Brain microvascular endothelial cell (primary cell): ENCODE results near the gene GRM7.

Experiments
- DNase-seq: peaks from one replicate; pipeline ENCODE4 v3.0.0-alpha.2; 2020
- H3K27ac ChIP-seq: fragments of 250-450 bp; sonication (Bioruptor Pico); 2 replicates; pipeline ENCODE4 v1.5.1; 2020; ENCODE audit warnings: mild to moderate bottlenecking, moderate library complexity
- H3K27me3 ChIP-seq: fragments of 250-450 bp; sonication (Bioruptor Pico); replicated peaks from 2 replicates; pipeline ENCODE4 v1.5.1; 2020; ENCODE audit warnings: mild to moderate bottlenecking
- H3K36me3 ChIP-seq: fragments of 250-450 bp; sonication (Bioruptor Pico); replicated peaks from 2 replicates; pipeline ENCODE4 v1.5.1; 2020; ENCODE audit warnings: mild to moderate bottlenecking
- H3K4me3 ChIP-seq: 2 replicates; pipeline ENCODE4 v1.5.1; 2011; ENCODE audit warnings: low read depth, mild to moderate bottlenecking, control low read depth, low read length, moderate library complexity
- in situ Hi-C: cut with HindIII; loops from 2 replicates; pipeline ENCODE4 v1.10.0; 2017; ENCODE audit warnings: low sequenced_read_pairs, low pct_ligation_motif_present
- TF ChIP-seq, protein P1 (sequence below): IDR thresholded peaks from 2 replicates; pipeline ENCODE4 v1.5.1; 2011; ENCODE audit warnings: low read depth, mild to moderate bottlenecking, moderate library complexity, low read length, control low read depth, inconsistent platforms; ENCODE audit errors: missing control alignments

The GRM7 gene

DNA sequence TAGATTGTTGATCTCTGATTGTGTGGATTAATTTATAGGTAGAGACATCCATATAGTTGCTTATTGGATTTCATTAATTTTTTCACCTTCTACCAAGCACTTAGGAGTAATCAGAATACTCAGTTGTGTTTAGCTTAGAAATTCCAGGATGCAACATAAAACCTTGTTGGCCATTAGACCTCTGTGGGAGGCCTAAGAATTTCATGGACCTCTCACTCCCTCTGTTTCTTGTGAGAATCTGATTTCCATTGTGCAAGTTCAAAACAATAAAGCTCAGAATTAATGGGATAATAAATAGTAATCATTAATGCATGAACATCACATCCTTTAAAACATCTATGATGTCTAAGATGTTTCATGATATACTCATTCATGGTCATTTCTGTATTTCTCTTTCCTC, 332.4 kb downstream of the GRM7 start:
- no peaks in the 10 kb centered on the region for H3K36me3 ChIP-seq
- TF ChIP-seq, protein P1, sequence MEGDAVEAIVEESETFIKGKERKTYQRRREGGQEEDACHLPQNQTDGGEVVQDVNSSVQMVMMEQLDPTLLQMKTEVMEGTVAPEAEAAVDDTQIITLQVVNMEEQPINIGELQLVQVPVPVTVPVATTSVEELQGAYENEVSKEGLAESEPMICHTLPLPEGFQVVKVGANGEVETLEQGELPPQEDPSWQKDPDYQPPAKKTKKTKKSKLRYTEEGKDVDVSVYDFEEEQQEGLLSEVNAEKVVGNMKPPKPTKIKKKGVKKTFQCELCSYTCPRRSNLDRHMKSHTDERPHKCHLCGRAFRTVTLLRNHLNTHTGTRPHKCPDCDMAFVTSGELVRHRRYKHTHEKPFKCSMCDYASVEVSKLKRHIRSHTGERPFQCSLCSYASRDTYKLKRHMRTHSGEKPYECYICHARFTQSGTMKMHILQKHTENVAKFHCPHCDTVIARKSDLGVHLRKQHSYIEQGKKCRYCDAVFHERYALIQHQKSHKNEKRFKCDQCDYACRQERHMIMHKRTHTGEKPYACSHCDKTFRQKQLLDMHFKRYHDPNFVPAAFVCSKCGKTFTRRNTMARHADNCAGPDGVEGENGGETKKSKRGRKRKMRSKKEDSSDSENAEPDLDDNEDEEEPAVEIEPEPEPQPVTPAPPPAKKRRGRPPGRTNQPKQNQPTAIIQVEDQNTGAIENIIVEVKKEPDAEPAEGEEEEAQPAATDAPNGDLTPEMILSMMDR = no peak
- no peak for DNase-seq
- H3K27ac ChIP-seq = no peak overlapping the region
- no peaks in the 10 kb centered on the region for H3K27me3 ChIP-seq
- no peak overlapping the region for H3K4me3 ChIP-seq
- in situ Hi-C loops = no loop called here

- H3K36me3 ChIP-seq = no peaks in the 10 kb centered on the region
- in situ Hi-C loops = no loop called here
- no peak overlapping the region for H3K4me3 ChIP-seq
- no peaks in the 10 kb centered on the region for H3K27me3 ChIP-seq
- no peak overlapping the region for H3K27ac ChIP-seq
- TF ChIP-seq, protein P1 = no peak
- DNase-seq = no peak
Measured at GRCh38 chr3:7194071-7194835, 333.3 kb downstream of the GRM7 start.

DNA sequence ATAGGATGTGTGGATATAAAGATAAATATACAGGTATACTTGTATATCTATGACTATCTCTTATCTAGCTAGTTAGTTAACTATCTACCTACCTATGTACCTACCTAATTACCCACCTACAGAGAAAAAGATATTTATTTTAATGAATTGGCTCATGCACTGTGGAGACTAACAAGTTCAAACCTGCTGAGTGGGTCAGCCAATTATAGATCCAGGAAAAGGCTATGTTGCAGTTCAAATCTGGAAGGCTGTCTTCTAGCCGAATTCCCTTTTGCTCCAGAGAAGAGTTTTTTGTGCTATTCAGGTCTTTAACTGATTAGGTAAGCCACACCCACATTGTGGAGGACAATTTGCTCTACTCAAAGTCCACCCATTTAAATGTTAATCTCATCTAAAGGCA, 335.0 kb downstream of the GRM7 start:
- Histone ChIP-seq H3K27me3 (no peaks in the 10 kb centered on the region), H3K36me3 (no peaks in the 10 kb centered on the region), H3K27ac (no peak overlapping the region), H3K4me3 (no peak overlapping the region)
- TF ChIP-seq, protein P1 = no peak
- no peak for DNase-seq
- in situ Hi-C loops = no loop called here

- in situ Hi-C loops = no loop called here
- H3K4me3 ChIP-seq = no peak overlapping the region
- TF ChIP-seq, protein P1 = no peak
- H3K27ac ChIP-seq = no peak overlapping the region
- H3K36me3 ChIP-seq = no peaks in the 10 kb centered on the region
- DNase-seq = no peak
- H3K27me3 ChIP-seq = no peaks in the 10 kb centered on the region
Measured at GRCh38 chr3:7201784-7202183, 340.9 kb downstream of the GRM7 start.

DNA sequence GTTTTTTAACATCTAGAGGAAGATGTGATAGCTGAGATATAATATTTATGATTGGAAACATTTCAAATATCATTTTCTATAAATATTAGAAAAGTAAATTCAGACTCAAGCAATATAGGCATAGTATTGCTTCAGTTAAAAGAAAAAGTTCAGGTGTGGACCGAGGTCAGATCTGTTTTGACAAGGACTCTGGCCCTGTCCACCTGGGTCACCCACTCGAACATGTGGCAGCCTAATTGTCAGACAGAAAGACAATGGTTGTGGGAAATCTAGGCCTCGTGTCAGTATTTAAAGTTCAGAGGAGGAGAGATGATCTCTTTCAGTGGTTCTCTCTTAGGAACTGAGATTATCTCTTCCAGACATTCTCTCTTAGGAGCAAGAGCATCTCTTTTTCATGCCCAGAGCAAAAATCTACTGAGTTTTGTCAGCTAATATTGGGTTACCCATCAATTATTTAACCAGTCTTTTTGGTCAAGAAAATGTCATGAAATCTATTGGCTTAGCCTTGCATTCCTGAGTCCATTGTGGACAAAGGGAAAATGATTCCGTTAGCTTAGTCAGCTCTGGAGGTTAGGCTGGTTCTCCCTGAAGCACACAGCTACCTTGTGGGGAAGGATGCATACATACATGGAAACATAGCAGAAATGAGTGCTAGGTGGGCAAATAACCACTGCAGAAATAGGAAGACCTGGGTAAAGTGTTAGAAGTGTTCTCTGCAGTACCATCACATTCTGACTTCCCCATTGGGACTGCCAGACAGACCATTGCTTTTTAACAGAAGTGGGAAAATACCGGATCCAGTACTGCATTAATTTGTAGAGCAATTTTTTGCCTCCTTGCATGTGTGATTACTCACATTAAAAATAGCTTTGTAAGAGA, 343.3 kb downstream of the GRM7 start:
- no peak overlapping the region for H3K4me3 ChIP-seq
- TF ChIP-seq, protein P1 = no peak
- no peak overlapping the region for H3K27ac ChIP-seq
- no peaks in the 10 kb centered on the region for H3K36me3 ChIP-seq
- no peaks in the 10 kb centered on the region for H3K27me3 ChIP-seq
- DNase-seq = no peak
- in situ Hi-C loops = no loop called here
